DND-41 (cell line): ENCODE data around the gene SMIM11.

ENCODE experiments used
- EZH2 ChIP-seq: IDR thresholded peaks from 3 replicates; pipeline ENCODE4 v1.6.1; 2012; ENCODE audit warnings: borderline replicate concordance, low read depth, mild to moderate bottlenecking, moderate library complexity, low read length, inconsistent platforms; ENCODE audit not compliant: severe bottlenecking
- TF ChIP-seq, protein P1 (sequence below): IDR thresholded peaks from 2 replicates; pipeline ENCODE4 v1.5.1; 2012; ENCODE audit warnings: borderline replicate concordance, low read length, moderate library complexity, mild to moderate bottlenecking; ENCODE audit not compliant: poor library complexity, severe bottlenecking; ENCODE audit errors: extremely low read depth

DNA sequence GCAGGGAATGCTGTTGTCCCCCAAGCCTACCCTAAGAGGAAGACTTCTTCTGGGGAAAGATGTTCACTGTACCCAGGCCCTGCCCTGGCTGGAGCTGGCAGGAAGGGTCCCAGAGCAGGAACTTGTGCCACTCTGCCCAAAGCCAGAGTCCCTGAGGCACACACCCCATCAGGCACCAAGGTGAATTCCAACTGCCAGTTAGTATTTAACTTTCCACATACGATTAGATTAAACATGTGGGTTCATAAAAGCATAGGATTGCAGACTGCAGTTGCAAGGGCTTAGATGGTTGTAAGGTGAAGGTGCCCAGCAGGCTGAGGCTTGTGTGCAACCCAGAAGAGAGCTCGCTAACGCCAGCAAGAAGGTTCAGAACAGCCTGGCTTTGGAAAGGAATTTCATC is 11.6 kb upstream of the SMIM11 start, which contains the start of gene KCNE2:
- TF ChIP-seq, protein P1, sequence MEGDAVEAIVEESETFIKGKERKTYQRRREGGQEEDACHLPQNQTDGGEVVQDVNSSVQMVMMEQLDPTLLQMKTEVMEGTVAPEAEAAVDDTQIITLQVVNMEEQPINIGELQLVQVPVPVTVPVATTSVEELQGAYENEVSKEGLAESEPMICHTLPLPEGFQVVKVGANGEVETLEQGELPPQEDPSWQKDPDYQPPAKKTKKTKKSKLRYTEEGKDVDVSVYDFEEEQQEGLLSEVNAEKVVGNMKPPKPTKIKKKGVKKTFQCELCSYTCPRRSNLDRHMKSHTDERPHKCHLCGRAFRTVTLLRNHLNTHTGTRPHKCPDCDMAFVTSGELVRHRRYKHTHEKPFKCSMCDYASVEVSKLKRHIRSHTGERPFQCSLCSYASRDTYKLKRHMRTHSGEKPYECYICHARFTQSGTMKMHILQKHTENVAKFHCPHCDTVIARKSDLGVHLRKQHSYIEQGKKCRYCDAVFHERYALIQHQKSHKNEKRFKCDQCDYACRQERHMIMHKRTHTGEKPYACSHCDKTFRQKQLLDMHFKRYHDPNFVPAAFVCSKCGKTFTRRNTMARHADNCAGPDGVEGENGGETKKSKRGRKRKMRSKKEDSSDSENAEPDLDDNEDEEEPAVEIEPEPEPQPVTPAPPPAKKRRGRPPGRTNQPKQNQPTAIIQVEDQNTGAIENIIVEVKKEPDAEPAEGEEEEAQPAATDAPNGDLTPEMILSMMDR, result no peak
- no peak for TF ChIP-seq EZH2
